H7 (cell line): ENCODE data around the gene SPRYD4. TPM values are rescaled to one million over a fixed set of nuclear protein-coding genes. Genes with fewer than 3 reads are reported as not detected.

ENCODE experiments used
- DNase-seq: peaks from one replicate; pipeline ENCODE4 v3.0.0; 2012
- H3K27me3 ChIP-seq: 2 replicates; pipeline ENCODE4 v1.6.0; 2011; ENCODE audit warnings: mild to moderate bottlenecking, low read length; ENCODE audit not compliant: control insufficient read depth, insufficient read depth
- H3K36me3 ChIP-seq: replicated peaks from 2 replicates; pipeline ENCODE4 v1.5.1; 2011; ENCODE audit warnings: low read length; ENCODE audit not compliant: control insufficient read depth, insufficient read depth
- H3K4me3 ChIP-seq: 2 replicates; pipeline ENCODE4 v1.5.1; 2011; ENCODE audit warnings: low read depth, mild to moderate bottlenecking, control low read depth, low read length, moderate library complexity; ENCODE audit not compliant: insufficient read depth
- total RNA-seq: library from RNA; depleted of rRNA; stranded (reverse); fragments of >200 nt; shearing (Covaris generic); gene quantifications from 2 replicates; pipeline ENCODE4 v1.2.3, GENCODE V29; 2014

The SPRYD4 gene
- total RNA-seq, 1 experiment from 2014 or later: 2.3 TPM

- no peaks in the 10 kb centered on the region for H3K36me3 ChIP-seq
- DNase-seq: no peak
- H3K4me3 ChIP-seq: no peak overlapping the region
- no peaks in the 10 kb centered on the region for H3K27me3 ChIP-seq
Observed at GRCh38 chr12:56457817-56458216, 10.6 kb upstream of the SPRYD4 start.

- DNase-seq: no peak
- Histone ChIP-seq H3K27me3 (no peaks in the 10 kb centered on the region), H3K36me3 (no peaks in the 10 kb centered on the region), H3K4me3 (no peak overlapping the region)
Observed at GRCh38 chr12:56461235-56462159, 6.9 kb upstream of the SPRYD4 start.

GRCh38 chr12:56462565-56462964 is 5.8 kb upstream of the SPRYD4 start:
- Histone ChIP-seq H3K27me3 (no peaks in the 10 kb centered on the region), H3K4me3 (no peak overlapping the region), H3K36me3 (no peaks in the 10 kb centered on the region)
- peak; percentile 68 for DNase-seq

GRCh38 chr12:56469007-56469930 is 891 bp downstream of the SPRYD4 start:
- Histone ChIP-seq H3K36me3 (peaks cover 19% of the 10 kb centered on the region), H3K27me3 (no peaks in the 10 kb centered on the region), H3K4me3 (peak overlapping the region; percentile 69)
- DNase-seq: no peak

DNA sequence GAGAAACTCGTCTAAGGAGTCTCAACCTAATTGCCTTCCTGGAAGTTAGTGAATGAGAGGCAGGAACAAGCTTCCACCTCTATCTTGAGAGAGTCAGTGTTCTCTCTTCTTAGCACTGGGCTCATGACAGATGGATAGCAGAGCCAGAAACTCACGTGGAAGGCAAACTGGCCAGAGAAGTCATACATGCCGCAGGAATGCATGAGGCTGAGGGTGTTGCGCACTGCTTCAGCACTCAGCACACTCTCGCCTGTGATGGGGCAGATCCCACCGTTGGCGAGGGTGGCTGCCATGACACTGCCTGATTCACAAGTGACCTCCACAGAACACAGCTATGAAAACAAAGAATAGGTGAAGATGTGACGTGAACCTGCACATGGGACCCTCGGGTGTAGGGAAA is 6.0 kb downstream of the SPRYD4 start:
- no peak for DNase-seq
- no peaks in the 10 kb centered on the region for H3K27me3 ChIP-seq
- peaks cover 18% of the 10 kb centered on the region for H3K36me3 ChIP-seq
- no peak overlapping the region for H3K4me3 ChIP-seq

DNA sequence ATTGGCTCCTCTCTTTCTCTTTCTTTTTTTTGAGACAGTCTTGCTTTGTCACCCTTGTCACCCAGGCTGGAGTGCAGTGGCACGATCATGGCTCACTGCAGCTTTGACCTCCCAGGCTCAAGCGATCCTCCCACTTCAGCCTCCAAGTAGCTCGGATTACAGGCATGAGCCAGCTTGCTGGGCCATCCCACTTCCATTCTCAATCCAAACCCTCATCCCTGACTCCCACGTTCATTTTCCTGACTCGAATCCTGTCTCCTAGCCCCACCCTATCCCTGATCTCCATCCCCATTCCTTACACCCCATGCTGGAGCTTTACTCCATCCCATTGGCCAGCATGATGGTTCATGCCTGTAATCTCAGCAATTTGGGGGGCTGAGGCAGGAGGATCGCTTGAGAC is 7.8 kb downstream of the SPRYD4 start:
- no peaks in the 10 kb centered on the region for H3K27me3 ChIP-seq
- H3K4me3 ChIP-seq: no peak overlapping the region
- DNase-seq: no peak
- peaks cover 8% of the 10 kb centered on the region for H3K36me3 ChIP-seq

- H3K36me3 ChIP-seq: peaks cover 4% of the 10 kb centered on the region
- H3K27me3 ChIP-seq: no peaks in the 10 kb centered on the region
- no peak overlapping the region for H3K4me3 ChIP-seq
- no peak for DNase-seq
Observed at GRCh38 chr12:56476972-56477432, 8.6 kb downstream of the SPRYD4 start.

DNA sequence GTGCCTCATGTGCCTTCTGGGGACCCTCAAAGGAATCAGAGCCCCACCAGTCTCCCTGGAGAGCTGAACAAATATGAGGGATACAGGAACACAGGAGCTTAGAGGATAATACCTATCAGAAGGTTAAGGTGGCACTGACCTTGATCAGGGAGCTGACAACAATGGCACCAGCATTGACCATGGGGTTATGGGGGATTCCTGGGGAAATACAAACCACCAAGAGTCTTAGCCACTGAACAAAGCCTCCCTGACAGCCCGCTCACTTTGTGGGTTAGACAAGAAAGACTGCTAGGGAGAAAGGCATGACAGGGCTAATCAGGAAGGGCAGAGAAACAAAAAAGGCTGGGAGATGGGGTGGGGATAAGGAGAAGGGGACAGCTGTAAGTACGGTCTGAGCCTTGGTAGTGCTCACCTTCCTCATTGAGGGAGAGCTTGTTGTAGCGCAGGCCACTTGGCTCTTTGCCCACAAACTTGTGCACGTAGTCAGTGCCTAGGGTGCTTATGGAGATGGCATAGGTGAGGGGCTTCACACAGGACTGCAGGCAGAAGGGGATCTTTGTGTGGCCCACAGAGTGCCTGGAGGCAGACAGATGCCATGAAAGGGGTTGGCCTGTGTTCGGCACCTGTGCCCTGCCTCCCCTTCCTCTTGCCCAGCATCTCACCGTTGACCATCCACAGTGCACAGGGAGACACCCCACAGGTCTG is 9.3 kb downstream of the SPRYD4 start:
- no peak for DNase-seq
- H3K4me3 ChIP-seq: no peak overlapping the region

GRCh38 chr12:56479625-56480024 is 11.2 kb downstream of the SPRYD4 start:
- no peaks in the 10 kb centered on the region for H3K27me3 ChIP-seq
- H3K36me3 ChIP-seq: no peaks in the 10 kb centered on the region
- no peak overlapping the region for H3K4me3 ChIP-seq
- no peak for DNase-seq

More for the DNA sequence above, 9.3 kb downstream of the SPRYD4 start:
- Histone ChIP-seq H3K27me3 (no peaks in the 10 kb centered on the region), H3K36me3 (peaks cover 3% of the 10 kb centered on the region)

GRCh38 chr12:56484566-56484965 is 16.2 kb downstream of the SPRYD4 start:
- Histone ChIP-seq H3K4me3 (no peak overlapping the region), H3K27me3 (peaks cover 29% of the 10 kb centered on the region), H3K36me3 (no peaks in the 10 kb centered on the region)
- no peak for DNase-seq

DNA sequence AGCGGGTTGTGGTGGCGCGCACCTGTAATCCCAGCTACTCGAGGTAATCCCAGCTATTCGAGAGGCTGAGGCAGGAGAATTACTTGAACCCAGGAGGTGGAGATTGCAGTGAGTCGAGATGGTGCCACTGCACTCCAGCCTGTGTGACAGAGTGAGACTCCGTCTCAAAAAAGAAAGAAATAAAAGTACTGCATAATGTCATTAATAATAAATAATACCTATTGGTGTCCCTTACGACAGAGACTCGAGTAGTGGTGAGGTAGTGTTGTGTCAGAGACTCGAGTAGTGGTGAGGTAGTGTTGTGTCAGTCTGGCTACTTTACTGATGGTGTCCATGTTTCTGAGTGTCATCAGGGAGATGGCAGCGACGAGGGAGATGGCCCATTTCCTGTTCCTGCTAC is 18.3 kb downstream of the SPRYD4 start:
- H3K27me3 ChIP-seq: peaks cover 36% of the 10 kb centered on the region
- no peak overlapping the region for H3K4me3 ChIP-seq
- no peaks in the 10 kb centered on the region for H3K36me3 ChIP-seq
- no peak for DNase-seq

DNA sequence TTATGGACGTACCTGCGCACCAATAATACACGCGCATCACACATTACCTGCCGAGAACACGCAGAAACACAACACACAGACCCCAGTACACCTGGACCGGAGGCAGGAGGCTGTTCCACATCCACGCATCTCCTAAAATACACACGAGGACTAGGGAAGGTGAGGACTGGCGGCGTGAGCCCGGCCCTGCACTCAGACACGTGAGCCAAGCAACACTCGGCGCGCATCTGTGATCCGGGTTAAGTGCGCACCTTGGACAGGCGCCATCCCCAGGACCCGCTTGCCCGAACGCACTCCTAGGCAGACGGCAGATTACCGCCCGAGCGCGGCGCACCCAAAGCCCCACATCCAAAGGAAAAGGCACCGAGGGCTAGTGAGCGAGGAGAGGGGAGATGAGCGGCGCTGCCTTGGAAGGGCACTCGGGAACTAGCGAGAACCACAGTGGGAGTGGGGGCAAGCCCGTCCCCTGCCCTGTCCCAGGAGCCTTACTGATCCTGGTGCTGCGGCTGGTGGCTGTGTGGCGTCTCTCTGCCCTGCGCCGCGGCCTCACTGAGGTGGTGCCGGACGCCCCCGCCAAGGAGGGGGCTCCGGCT is 19.2 kb downstream of the SPRYD4 start:
- no peaks in the 10 kb centered on the region for H3K36me3 ChIP-seq
- peak overlapping the region; percentile 85 for H3K4me3 ChIP-seq
- peak; percentile 83 for DNase-seq
- H3K27me3 ChIP-seq: peaks cover 36% of the 10 kb centered on the region

- H3K36me3 ChIP-seq: no peaks in the 10 kb centered on the region
- H3K27me3 ChIP-seq: peaks cover 36% of the 10 kb centered on the region
- peak; percentile 96 for DNase-seq
- peak within 1 kb of the TSS; percentile 85 for H3K4me3 ChIP-seq
Observed at GRCh38 chr12:56488041-56488955, 19.9 kb downstream of the SPRYD4 start, which contains the start of gene GLS2. Gene GLS2 (minus strand): TSS chr12:56488161. CDS start chr12:56488118, 43 bp downstream.
